Choroid plexus epithelial cell (primary cell): ENCODE results near the gene CDC5L.
A peak's percentile ranks its signal among the peaks of the same experiment; 100 is the strongest.

Experiments
- DNase-seq: peaks from one replicate; pipeline ENCODE4 v3.0.0-alpha.2; 2010; ENCODE audit warnings: low read depth
- H3K4me3 ChIP-seq: 2 replicates; pipeline ENCODE4 v1.5.1; 2011; ENCODE audit warnings: low read depth, mild to moderate bottlenecking, control low read depth, low read length, moderate library complexity
- TF ChIP-seq, protein P1 (sequence below): conservative IDR thresholded peaks from 2 replicates; pipeline ENCODE4 v1.5.1; 2011; ENCODE audit warnings: low read depth, mild to moderate bottlenecking, control low read depth, inconsistent platforms, low read length, moderate library complexity

Gene CDC5L

DNA sequence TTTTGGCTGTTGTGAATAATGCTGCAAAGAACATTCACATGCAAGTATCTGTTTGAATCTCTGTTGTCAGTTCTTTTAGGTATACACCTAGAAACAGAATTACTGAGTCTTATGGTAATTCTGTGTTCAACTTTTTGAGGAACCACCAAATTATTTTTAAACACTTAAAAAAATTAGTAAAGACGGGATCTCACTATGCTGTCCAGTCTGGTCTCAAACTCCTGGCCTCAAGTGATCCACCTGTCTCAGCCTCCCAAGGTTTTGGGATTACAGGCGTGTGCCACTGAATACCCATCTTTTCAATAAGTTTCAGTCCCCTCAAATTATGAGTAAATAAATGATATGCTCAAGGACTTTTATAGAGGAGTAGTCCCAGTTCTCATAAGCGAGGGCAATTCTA is 27.5 kb upstream of the CDC5L start:
- DNase-seq: no peak
- TF ChIP-seq, protein P1, sequence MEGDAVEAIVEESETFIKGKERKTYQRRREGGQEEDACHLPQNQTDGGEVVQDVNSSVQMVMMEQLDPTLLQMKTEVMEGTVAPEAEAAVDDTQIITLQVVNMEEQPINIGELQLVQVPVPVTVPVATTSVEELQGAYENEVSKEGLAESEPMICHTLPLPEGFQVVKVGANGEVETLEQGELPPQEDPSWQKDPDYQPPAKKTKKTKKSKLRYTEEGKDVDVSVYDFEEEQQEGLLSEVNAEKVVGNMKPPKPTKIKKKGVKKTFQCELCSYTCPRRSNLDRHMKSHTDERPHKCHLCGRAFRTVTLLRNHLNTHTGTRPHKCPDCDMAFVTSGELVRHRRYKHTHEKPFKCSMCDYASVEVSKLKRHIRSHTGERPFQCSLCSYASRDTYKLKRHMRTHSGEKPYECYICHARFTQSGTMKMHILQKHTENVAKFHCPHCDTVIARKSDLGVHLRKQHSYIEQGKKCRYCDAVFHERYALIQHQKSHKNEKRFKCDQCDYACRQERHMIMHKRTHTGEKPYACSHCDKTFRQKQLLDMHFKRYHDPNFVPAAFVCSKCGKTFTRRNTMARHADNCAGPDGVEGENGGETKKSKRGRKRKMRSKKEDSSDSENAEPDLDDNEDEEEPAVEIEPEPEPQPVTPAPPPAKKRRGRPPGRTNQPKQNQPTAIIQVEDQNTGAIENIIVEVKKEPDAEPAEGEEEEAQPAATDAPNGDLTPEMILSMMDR: no peak
- no peak overlapping the region for H3K4me3 ChIP-seq

DNA sequence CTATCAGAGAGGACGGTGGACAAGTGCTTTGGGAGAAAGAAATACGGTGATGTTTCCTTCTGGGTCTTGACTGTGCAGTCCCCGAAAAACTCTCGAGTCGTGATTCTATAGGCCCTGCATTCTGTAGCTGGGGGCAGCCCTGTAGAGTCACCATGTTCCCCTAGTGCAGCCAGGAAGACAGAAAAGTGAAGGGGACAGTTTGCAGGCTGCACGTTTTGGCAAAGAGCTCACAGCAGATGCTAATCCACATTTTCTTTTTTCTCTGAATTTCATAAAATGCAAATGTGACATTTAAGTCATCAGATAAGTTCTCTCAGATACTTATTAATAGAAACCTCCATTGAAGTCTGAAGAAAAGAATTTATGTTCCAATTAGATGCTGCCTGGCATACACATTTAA is 25.6 kb upstream of the CDC5L start:
- no peak for DNase-seq
- TF ChIP-seq, protein P1: no peak
- H3K4me3 ChIP-seq: no peak overlapping the region

DNA sequence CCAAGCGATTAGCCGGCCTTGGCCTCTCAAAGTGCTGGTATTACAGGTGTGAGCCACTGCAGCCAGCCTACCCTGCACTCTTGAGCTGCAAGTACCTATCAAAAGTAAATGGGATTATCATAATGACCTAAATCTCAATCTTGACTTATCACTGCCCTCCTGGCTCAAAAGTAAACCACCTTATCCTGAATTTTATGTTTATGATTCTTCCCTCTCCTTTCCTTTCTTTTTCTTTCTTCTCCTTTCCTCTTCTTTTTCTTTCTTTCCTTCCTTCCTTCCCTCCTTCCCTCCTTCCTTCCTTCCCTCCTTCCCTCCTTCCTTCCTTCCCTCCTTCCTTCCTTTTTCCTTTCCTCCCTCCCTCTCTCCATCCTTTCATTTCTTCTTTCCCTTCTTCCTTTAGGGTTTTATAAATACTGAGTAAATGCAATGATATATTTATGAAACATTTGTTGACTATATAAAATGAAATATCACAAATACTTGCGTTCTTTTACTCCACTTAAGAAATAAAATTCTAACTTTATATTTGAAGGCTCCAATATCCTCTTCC is 24.1 kb upstream of the CDC5L start:
- DNase-seq: no peak
- TF ChIP-seq, protein P1: no peak
- no peak overlapping the region for H3K4me3 ChIP-seq

DNA sequence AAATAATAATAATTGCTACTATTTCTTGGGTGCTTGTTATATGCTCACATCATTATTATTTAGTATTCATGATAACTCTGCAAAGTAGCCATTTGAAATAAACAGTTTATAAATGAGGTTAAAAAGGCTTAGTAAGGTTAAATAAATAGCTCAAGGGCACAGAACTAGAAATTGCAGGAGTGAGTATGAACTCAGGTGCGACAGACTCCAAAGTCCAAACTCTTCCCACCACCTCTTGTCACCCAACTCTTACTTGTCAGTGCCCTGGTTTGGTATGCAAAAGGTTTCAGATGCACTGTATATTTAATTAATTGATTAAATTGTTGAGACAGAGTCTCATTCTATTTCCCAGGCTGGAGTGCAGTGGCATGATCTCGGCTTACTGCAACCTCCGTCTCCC is 20.7 kb upstream of the CDC5L start:
- H3K4me3 ChIP-seq: no peak overlapping the region
- TF ChIP-seq, protein P1: no peak
- DNase-seq: no peak

DNA sequence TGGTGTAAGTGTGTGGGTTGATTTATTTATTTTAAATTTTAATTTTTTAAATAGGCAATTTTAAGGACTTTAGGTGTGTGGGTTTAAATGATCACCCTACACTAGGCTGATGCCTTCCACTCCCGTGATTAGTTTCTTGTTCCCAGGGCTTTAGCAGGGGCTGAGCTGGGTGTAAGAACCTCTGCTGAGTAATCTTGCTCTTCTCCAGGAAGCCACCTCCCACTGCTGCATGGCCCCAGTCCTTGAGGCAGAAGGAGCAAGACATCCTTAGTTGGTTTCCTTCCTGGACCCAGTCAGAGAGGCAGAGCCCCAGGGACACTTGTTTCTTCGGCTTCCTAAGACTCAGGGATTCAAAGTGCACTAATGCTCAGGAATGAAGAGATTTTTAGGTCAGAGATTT is 19.8 kb upstream of the CDC5L start:
- TF ChIP-seq, protein P1: no peak
- no peak overlapping the region for H3K4me3 ChIP-seq
- peak; percentile 26 for DNase-seq

DNA sequence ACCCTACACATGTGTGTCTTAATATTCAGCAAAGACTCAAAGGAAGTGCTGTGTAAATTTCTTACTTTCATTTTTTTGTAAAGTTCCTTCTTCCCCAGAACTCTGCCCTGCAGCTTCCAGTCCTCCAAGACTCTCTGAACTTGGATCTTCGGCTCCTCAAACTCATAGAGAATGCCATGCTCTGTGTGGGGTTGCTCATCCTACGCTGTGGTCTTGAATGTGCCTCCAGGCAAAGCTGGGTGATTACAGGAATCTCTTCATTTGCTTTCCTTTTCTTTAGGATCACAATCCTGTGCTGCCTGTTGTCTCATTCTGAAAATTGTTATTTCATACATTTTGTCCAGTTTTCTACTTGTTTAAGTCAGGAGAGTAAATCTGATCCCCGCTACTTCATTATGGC is 14.5 kb upstream of the CDC5L start:
- TF ChIP-seq, protein P1: no peak
- H3K4me3 ChIP-seq: no peak overlapping the region
- DNase-seq: no peak

DNA sequence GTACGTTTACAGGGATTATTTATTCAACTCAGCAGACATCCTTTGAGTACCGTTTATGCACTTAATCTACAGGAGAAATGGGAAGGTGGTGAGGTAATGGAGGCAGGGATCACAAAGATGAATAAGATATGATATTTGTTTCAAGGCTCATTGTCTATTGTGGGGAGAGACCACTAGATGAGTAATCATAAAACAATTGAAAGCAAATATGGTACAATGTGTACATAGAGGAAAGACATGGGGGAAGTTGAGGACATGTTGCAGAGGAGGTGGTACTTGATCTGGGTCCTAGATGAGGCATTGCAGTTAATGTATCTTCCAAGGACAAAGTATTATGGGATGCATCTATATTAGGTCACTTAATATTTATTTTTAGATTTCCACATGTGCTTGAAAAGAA is 13.7 kb upstream of the CDC5L start:
- no peak for DNase-seq
- H3K4me3 ChIP-seq: no peak overlapping the region
- TF ChIP-seq, protein P1: no peak
